PFSK-1 (cell line): ENCODE results near the gene RBMS3.

Experiments used
- FOXP2 ChIP-seq: optimal IDR thresholded peaks from 2 replicates; pipeline ENCODE3; 2011; ENCODE audit warnings: borderline replicate concordance, control low read depth, inconsistent platforms; ENCODE audit not compliant: insufficient read depth; ENCODE audit errors: extremely low read length, extremely low read depth
- POLR2AphosphoS5 ChIP-seq: IDR thresholded peaks from 2 replicates; pipeline ENCODE4 v1.6.1; 2012; ENCODE audit warnings: low read depth, mild to moderate bottlenecking, control low read depth, low read length, moderate library complexity
- REST ChIP-seq, 2 experiments: IDR thresholded peaks; 2 replicates each; pipeline versions ENCODE4 v1.6.1 to v1.8.0; 2011 to 2012; ENCODE audit warnings: low read depth in 2 of 2, low read length in 2 of 2, control low read depth in 1 of 2, inconsistent platforms in 1 of 2, mild to moderate bottlenecking in 1 of 2, moderate library complexity in 1 of 2; ENCODE audit not compliant: insufficient read depth in 1 of 2

DNA sequence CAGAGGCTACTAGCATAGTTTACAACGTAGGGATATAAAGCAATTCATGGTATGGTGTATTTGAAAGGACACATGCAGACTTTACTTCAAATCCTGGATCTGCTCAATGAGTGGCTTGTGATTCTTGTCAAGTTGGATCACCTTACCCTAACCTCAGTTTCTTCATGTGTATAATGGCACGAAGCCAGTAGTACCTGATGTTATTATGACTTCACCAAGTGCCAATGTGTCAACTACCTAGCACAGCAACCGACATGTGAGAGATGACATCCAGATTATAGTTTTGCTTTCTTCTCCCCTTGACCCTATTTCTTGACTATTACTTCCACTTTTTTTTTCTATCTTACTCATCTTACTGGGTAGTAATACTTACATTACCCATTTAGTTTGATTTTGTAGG, 304.5 kb downstream of the RBMS3 start:
- TF ChIP-seq REST (IDR thresholded peaks at IDR 0.05; ENCODE audit: insufficient read depth in 1 of 2, low read depth in 2 of 2, low read length in 2 of 2) (no peak), POLR2AphosphoS5 (no peak), FOXP2 (no peak)
